Uterus (tissue), 2 donors: ENCODE measurements around the gene GORASP2.

Source experiments
- CTCF ChIP-seq, 4 experiments: fragments of 200-600 bp in 2 of 4; fragments of 450-650 bp in 2 of 4; sonication (generic) in 2 of 4; IDR thresholded peaks; one replicate each; pipeline ENCODE4 v1.5.1; 2016 to 2019; ENCODE audit warnings: antibody characterized with exemption in 4 of 4, mild to moderate bottlenecking in 2 of 4, moderate library complexity in 1 of 4
- POLR2A ChIP-seq, 2 donors: fragments of 450-650 bp; IDR thresholded peaks; one replicate each; pipeline ENCODE4 v1.6.1; 2016; ENCODE audit warnings: antibody characterized with exemption in 2 of 2, mild to moderate bottlenecking in 1 of 2, moderate library complexity in 1 of 2

- no peak for TF ChIP-seq CTCF (IDR thresholded peaks at IDR 0.05)
- no peak for TF ChIP-seq POLR2A (IDR thresholded peaks at IDR 0.05)
These were observed 45.4 kb downstream of the GORASP2 start for GRCh38 chr2:170974304-170974993.
